Activated CD8-positive, alpha-beta T cell treated with anti-CD3 and anti-CD28 coated beads, Interleukin-2, amount 10 ng/mL, durations not matched to agents 7 days and 5 days (primary cell): ENCODE results near the gene JAKMIP2. TPM values are rescaled to one million over a fixed set of nuclear protein-coding genes. Genes with fewer than 3 reads are reported as not detected.
"Not testable (repeated sequence)": the region's sequence is repeated elsewhere in the genome, so short reads cannot be mapped to it uniquely, and the experiment has no call there.

ENCODE experiments used
- ATAC-seq: fragments of 150-1000 bp; cut with Tn5 transposase; one replicate; pipeline ENCODE4 v1.10.0; 2021; ENCODE audit warnings: moderate library complexity
- CTCF ChIA-PET: fragments of 350-600 bp; sonication (Branson Sonifier 250); formaldehyde crosslinking; loops from one replicate; lab custom pipeline; 2021; ENCODE audit warnings: antibody characterized with exemption; lab: Charles Lee
- POLR2A ChIA-PET: fragments of 350-600 bp; sonication (Branson Sonifier 250); formaldehyde crosslinking; loops from one replicate; lab custom pipeline; 2021; ENCODE audit warnings: antibody characterized with exemption; lab: Charles Lee
- DNase-seq: peaks from one replicate; pipeline ENCODE4 v3.0.0-alpha.2; 2020
- H3K27ac Mint-ChIP-seq: one replicate; pipeline ENCODE4 v1.8.0; 2021; ENCODE audit warnings: mild to moderate bottlenecking, mixed read lengths
- H3K27me3 Mint-ChIP-seq: one replicate; pipeline ENCODE4 v1.8.0; 2021; ENCODE audit warnings: low read depth, mixed read lengths
- H3K36me3 Mint-ChIP-seq: one replicate; pipeline ENCODE4 v1.8.0; 2021; ENCODE audit warnings: low read depth, mixed read lengths
- H3K4me1 Mint-ChIP-seq: one replicate; pipeline ENCODE4 v1.8.0; 2021; ENCODE audit warnings: low read depth, mixed read lengths
- H3K4me3 Mint-ChIP-seq: one replicate; pipeline ENCODE4 v1.8.0; 2021; ENCODE audit warnings: mild to moderate bottlenecking, mixed read lengths
- H3K9me3 Mint-ChIP-seq: one replicate; pipeline ENCODE4 v1.8.0; 2022; ENCODE audit warnings: mixed read lengths; ENCODE audit not compliant: insufficient read depth
- total RNA-seq, 2 experiments: library from RNA; stranded (reverse); gene quantifications; one replicate each; pipeline ENCODE4 v1.2.3, GENCODE V29; 2021

Gene JAKMIP2
- total RNA-seq, 2 experiments from 2014 or later: 8.2 to 8.9 TPM

DNA sequence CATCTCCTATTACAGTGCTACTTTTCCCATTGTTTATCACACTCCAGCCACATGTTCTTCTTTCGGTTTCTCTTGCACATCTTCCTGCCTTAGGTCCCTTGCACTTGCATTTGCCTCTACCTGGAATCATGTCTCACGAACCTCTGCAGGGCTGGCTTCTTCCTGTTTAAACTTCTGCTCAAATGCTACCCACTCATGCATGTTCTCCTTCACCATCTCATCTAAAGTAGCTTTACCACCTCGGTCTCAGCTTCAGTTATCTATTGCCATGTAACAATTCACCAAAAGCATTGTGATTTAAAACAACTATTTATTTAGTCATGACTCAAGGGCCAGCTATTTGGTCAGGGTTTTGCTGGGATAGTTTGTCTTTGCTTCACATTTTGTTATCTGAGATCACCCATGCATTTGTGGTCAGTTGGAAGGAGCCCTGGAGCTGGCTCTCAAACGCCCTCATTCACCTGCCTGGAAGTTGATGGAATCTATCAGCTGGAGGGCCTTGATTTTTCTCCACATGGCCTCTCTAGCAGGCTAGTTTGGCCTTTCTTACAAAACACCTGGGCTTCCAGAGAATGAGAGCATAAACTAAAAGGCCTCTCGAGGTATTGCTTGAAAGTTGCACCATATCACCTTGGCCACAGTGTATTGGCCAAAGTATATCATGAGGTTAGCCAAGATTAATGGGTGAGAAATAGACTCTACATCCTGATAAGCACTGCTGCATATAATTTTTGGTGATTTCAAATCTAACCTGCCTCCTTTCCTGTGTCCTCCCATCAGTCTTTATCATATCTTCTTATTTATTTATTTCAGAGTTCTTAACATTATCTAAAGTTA, 27.5 kb upstream of the JAKMIP2 start:
- ATAC-seq (no peak), DNase-seq (no peak)
- Mint-ChIP-seq H3K27ac (no peak overlapping the region), H3K36me3 (no peaks in the 10 kb centered on the region), H3K9me3 (no peaks in the 10 kb centered on the region), H3K4me3 (no peak overlapping the region), H3K27me3 (peaks cover 4% of the 10 kb centered on the region), H3K4me1 (peaks cover 9% of the 10 kb centered on the region)
- ChIA-PET POLR2A (no interaction called here), CTCF (no interaction called here)

DNA sequence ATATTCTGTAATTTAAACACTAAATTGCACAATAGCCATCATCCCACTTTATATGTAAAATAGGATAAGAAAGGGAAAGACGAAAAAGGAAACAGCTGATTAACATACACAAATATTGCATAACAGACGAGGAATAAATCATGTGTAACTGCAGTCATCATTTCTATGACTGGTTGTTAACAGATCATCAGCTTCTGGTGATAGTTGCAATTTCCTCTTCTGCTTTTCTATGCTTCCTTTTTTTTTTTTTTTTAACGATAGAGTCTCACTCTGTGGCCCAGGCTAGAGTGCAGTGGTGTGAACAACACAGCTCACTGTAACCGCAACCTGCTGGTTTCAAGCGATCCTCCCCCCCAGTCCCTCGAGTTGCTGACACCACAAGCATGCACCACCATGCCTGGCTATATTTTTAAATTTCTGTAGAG, 22.5 kb upstream of the JAKMIP2 start:
- H3K36me3 Mint-ChIP-seq: no peaks in the 10 kb centered on the region
- peak overlapping the region; percentile 26 for H3K27ac Mint-ChIP-seq
- ChIA-PET CTCF (interaction anchor here (1.7 kb wide), 1 partner anchor 18 kb away, joined by 9 read pairs; no protein-coding TSS in a partner anchor), POLR2A (interaction anchor here (0.9 kb wide), 1 partner anchor 23 kb away, joined by 4 read pairs; no protein-coding TSS in a partner anchor)
- H3K4me3 Mint-ChIP-seq: peak overlapping the region; percentile 19
- H3K27me3 Mint-ChIP-seq: peaks cover 16% of the 10 kb centered on the region
- H3K4me1 Mint-ChIP-seq: peaks cover 17% of the 10 kb centered on the region
- ATAC-seq (peak; percentile 89), DNase-seq (peak; percentile 69)
- no peaks in the 10 kb centered on the region for H3K9me3 Mint-ChIP-seq

- peaks cover 17% of the 10 kb centered on the region for H3K4me1 Mint-ChIP-seq
- peaks cover 17% of the 10 kb centered on the region for H3K27me3 Mint-ChIP-seq
- ChIA-PET CTCF (interaction anchor here (1.7 kb wide), 1 partner anchor 18 kb away, joined by 9 read pairs; no protein-coding TSS in a partner anchor), POLR2A (no interaction called here)
- no peak for ATAC-seq
- H3K36me3 Mint-ChIP-seq: no peaks in the 10 kb centered on the region
- DNase-seq: no peak
- no peak overlapping the region for H3K27ac Mint-ChIP-seq
- H3K9me3 Mint-ChIP-seq: no peaks in the 10 kb centered on the region
- H3K4me3 Mint-ChIP-seq: no peak overlapping the region
Observed at GRCh38 chr5:147804334-147804733, 21.8 kb upstream of the JAKMIP2 start.

DNA sequence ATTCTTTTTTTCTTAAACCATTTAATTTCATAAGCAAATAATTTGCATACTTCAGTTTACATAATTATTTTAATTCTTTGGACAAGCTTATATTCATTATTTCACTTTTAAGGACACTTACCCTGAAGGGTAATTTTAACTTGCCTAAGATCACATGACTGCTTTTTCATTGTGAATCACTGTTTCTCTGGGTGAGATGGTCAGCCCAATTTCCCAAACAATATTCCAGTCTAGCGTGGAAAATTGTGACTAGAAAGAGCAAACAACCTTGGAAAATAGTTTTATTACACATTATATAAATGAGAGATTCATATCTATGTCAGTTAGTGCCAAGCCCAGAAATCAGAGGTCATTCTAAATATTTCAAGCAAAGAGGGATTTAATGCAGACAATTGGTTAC, 21.4 kb upstream of the JAKMIP2 start:
- Mint-ChIP-seq H3K36me3 (no peaks in the 10 kb centered on the region), H3K27me3 (peaks cover 17% of the 10 kb centered on the region), H3K4me3 (no peak overlapping the region), H3K27ac (no peak overlapping the region), H3K4me1 (peaks cover 17% of the 10 kb centered on the region), H3K9me3 (no peaks in the 10 kb centered on the region)
- POLR2A ChIA-PET: no interaction called here
- CTCF ChIA-PET: interaction anchor here (0.7 kb wide), 1 partner anchor 176 kb away, joined by 3 read pairs; no protein-coding TSS in a partner anchor
- no peak for DNase-seq
- no peak for ATAC-seq

DNA sequence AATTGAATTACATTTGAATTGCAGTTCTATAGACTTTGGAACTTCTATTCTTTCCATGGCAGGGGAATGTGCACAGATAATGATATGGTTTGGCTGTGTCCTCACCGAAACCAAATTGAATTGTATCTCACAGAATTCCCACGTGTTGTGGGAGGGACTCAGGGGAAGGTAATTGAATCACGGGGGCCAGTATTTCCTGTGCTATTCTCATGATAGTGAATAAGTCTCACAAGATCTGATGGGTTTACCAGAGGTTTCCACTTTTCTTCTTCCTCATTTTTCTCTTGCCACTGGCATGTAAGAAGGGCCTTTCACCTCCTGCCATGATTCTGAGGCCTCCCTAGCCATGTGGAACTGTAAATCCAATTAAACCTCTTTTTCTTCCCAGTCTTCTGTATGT, 20.6 kb upstream of the JAKMIP2 start:
- H3K9me3 Mint-ChIP-seq, H3K36me3 Mint-ChIP-seq, DNase-seq, H3K27ac Mint-ChIP-seq, H3K4me3 Mint-ChIP-seq, POLR2A ChIA-PET, ATAC-seq: not testable (repeated sequence)
- CTCF ChIA-PET: interaction anchor here (0.7 kb wide), 1 partner anchor 175 kb away, joined by 3 read pairs; no protein-coding TSS in a partner anchor
- H3K27me3 Mint-ChIP-seq: peaks cover 17% of the 10 kb centered on the region
- peaks cover 17% of the 10 kb centered on the region for H3K4me1 Mint-ChIP-seq

DNA sequence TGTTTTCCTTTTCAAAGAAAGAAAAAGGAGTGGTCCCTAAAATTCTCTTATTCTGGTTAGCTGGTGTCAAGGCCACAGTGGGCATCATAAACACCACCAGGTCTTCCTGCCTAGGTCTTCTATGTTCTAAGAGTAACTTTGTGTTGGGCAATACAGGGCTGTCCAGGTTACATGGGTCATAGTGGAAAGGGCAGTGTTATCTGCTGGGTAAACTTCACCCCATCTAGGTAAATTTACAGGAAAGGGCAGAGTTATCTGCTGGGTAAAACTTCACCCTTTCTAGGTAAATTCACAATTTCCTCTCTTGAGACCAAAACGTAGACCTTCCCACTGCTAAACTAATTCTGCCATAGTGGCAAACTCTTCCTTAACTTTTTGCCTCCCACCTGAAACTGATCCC, 18.9 kb upstream of the JAKMIP2 start:
- ATAC-seq (no peak), DNase-seq (no peak)
- Mint-ChIP-seq H3K36me3 (no peaks in the 10 kb centered on the region), H3K4me3 (no peak overlapping the region), H3K4me1 (peaks cover 14% of the 10 kb centered on the region), H3K9me3 (no peaks in the 10 kb centered on the region), H3K27me3 (peaks cover 22% of the 10 kb centered on the region), H3K27ac (no peak overlapping the region)
- ChIA-PET CTCF (no interaction called here), POLR2A (no interaction called here)

GRCh38 chr5:147800491-147800890, 18.0 kb upstream of the JAKMIP2 start:
- Mint-ChIP-seq H3K27me3 (peaks cover 25% of the 10 kb centered on the region), H3K9me3 (no peaks in the 10 kb centered on the region), H3K27ac (no peak overlapping the region), H3K36me3 (no peaks in the 10 kb centered on the region), H3K4me3 (no peak overlapping the region), H3K4me1 (peaks cover 12% of the 10 kb centered on the region)
- DNase-seq (no peak), ATAC-seq (no peak)
- CTCF ChIA-PET: no interaction called here
- POLR2A ChIA-PET: no interaction called here

GRCh38 chr5:147796556-147797308, 14.2 kb upstream of the JAKMIP2 start:
- no peaks in the 10 kb centered on the region for H3K9me3 Mint-ChIP-seq
- POLR2A ChIA-PET: no interaction called here
- H3K27me3 Mint-ChIP-seq: peaks cover 20% of the 10 kb centered on the region
- DNase-seq (no peak), ATAC-seq (no peak)
- no peak overlapping the region for H3K27ac Mint-ChIP-seq
- H3K36me3 Mint-ChIP-seq: no peaks in the 10 kb centered on the region
- H3K4me1 Mint-ChIP-seq: no peaks in the 10 kb centered on the region
- H3K4me3 Mint-ChIP-seq: no peak overlapping the region
- CTCF ChIA-PET: interaction anchor here (0.9 kb wide), 1 partner anchor 26 kb away, joined by 3 read pairs; no protein-coding TSS in a partner anchor

- no peaks in the 10 kb centered on the region for H3K4me1 Mint-ChIP-seq
Observed at GRCh38 chr5:147791181-147791580, 8.7 kb upstream of the JAKMIP2 start.

DNA sequence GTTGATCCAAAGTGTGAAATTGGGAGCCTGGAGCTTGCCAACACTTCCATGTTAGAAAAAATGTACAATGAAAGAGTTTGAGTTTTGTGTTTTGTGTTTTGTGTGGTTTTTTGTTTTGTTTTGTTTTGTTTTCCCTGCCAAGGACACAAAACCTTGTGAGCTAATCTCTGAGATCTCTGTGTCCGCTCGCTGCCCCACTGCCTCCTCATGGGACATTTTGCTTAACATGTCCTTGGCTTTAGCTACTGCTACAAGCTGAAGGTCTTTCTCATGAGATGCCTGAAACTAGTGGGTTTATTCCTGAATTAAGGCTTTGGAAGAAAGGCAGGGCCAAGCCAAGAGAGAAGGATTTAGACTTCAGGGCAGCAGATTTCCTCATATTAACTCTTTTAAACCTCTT, 7.3 kb upstream of the JAKMIP2 start:
- Mint-ChIP-seq H3K9me3 (no peaks in the 10 kb centered on the region), H3K27ac (no peak overlapping the region), H3K4me3 (no peak overlapping the region), H3K36me3 (no peaks in the 10 kb centered on the region), H3K4me1 (no peaks in the 10 kb centered on the region), H3K27me3 (peaks cover 9% of the 10 kb centered on the region)
- POLR2A ChIA-PET: no interaction called here
- CTCF ChIA-PET: no interaction called here
- DNase-seq (no peak), ATAC-seq (no peak)

More at GRCh38 chr5:147791181-147791580, 8.7 kb upstream of the JAKMIP2 start:
- Mint-ChIP-seq H3K27me3 (peaks cover 11% of the 10 kb centered on the region), H3K4me3 (no peak overlapping the region), H3K27ac (no peak overlapping the region), H3K36me3 (no peaks in the 10 kb centered on the region), H3K9me3 (no peaks in the 10 kb centered on the region)
- POLR2A ChIA-PET: no interaction called here
- no peak for ATAC-seq
- no peak for DNase-seq
- CTCF ChIA-PET: no interaction called here

DNA sequence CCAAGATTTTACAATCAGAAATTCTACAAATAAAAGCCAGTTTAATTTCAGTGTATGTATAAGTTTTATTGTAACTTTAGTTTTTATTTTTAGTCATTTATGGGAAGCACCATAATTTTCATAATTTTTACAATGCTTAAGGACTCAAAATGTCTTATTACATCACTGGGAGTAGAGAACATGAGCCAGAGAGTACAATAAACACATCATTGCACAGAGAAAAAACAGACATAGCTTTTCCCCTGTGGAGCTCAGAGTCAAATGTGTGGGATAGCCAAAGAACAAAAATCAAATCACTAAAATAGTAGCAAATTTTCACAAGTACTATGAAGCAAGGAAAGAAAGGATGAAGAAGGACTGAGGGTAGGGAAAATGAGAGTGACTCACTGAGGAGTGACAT, 5.5 kb upstream of the JAKMIP2 start:
- Mint-ChIP-seq H3K27me3 (peaks cover 12% of the 10 kb centered on the region), H3K4me3 (no peak overlapping the region), H3K27ac (no peak overlapping the region), H3K36me3 (no peaks in the 10 kb centered on the region), H3K4me1 (peaks cover 2% of the 10 kb centered on the region), H3K9me3 (no peaks in the 10 kb centered on the region)
- DNase-seq (no peak), ATAC-seq (no peak)
- ChIA-PET POLR2A (no interaction called here), CTCF (no interaction called here)

DNA sequence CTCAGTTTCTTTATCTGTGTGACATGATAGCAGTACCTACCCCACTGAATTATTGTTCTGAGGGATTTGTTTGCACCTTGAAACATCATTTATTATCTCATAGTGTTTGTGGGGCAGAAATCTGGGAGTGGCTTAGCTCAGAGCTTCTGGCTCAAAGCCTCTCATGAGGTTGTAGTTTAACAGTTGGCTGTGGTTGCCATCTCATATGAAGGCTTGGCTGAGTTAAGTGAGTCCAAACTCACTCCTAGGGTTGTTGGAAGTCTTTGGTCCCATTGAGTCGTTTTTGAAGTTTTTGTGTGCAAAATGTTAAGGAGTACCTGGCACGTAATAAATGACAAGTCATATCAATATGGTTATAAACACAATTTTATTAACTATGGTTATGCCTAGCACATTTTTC, 3.6 kb upstream of the JAKMIP2 start:
- no peaks in the 10 kb centered on the region for H3K9me3 Mint-ChIP-seq
- ChIA-PET POLR2A (no interaction called here), CTCF (interaction anchor here (0.5 kb wide), 1 partner anchor 72 kb away, joined by 3 read pairs; no protein-coding TSS in a partner anchor)
- H3K36me3 Mint-ChIP-seq: no peaks in the 10 kb centered on the region
- DNase-seq (no peak), ATAC-seq (no peak)
- H3K4me1 Mint-ChIP-seq: peaks cover 10% of the 10 kb centered on the region
- H3K27ac Mint-ChIP-seq: no peak overlapping the region
- peaks cover 12% of the 10 kb centered on the region for H3K27me3 Mint-ChIP-seq
- no peak overlapping the region for H3K4me3 Mint-ChIP-seq
